Large intestine (tissue), 3 donors: ENCODE data around the gene MSI2. TPM values are rescaled to one million over a fixed set of nuclear protein-coding genes. Genes with fewer than 3 reads are reported as not detected.
"Not testable (repeated sequence)": the region's sequence is repeated elsewhere in the genome, so short reads cannot be mapped to it uniquely, and the experiment has no call there.

ENCODE experiments used
- DNase-seq, 2 donors: peaks; one replicate each; pipeline versions ENCODE4 v3.0.0 to v3.0.0-alpha.2; 2013
- H3K27ac ChIP-seq: one replicate; pipeline ENCODE4 v1.5.1; 2013; ENCODE audit warnings: low read length
- H3K27me3 ChIP-seq: 2 replicates; pipeline ENCODE4 v1.6.1; 2013; ENCODE audit warnings: low read length; ENCODE audit not compliant: control insufficient read depth, insufficient read depth
- H3K36me3 ChIP-seq: 2 replicates; pipeline ENCODE4 v1.6.1; 2013; ENCODE audit warnings: low read length; ENCODE audit not compliant: control insufficient read depth, insufficient read depth
- H3K4me1 ChIP-seq: one replicate; pipeline ENCODE4 v1.6.1; 2013; ENCODE audit warnings: low read length; ENCODE audit not compliant: control insufficient read depth, insufficient read depth
- H3K4me3 ChIP-seq: one replicate; pipeline ENCODE4 v1.5.1; 2013; ENCODE audit warnings: low read length
- H3K9me3 ChIP-seq: one replicate; pipeline ENCODE4 v1.6.1; 2013; ENCODE audit warnings: mild to moderate bottlenecking, low read depth, low read length, moderate library complexity; ENCODE audit not compliant: control insufficient read depth
- WGBS: methylation state at CpG from one replicate; pipeline ENCODE4 v1.1.5; 2013; ENCODE audit warnings: low lambda C conversion rate; ENCODE audit not compliant: insufficient coverage; 5-methylcytosine and 5-hydroxymethylcytosine counted together
- polyA plus RNA-seq: library from polyadenylated mRNA; unstranded; fragments of 120-200 nt; gene quantifications from one replicate; pipeline ENCODE4 v1.2.1, GENCODE V29; 2013

The MSI2 gene
- polyA plus RNA-seq, 1 donor = 46.1 TPM

DNA sequence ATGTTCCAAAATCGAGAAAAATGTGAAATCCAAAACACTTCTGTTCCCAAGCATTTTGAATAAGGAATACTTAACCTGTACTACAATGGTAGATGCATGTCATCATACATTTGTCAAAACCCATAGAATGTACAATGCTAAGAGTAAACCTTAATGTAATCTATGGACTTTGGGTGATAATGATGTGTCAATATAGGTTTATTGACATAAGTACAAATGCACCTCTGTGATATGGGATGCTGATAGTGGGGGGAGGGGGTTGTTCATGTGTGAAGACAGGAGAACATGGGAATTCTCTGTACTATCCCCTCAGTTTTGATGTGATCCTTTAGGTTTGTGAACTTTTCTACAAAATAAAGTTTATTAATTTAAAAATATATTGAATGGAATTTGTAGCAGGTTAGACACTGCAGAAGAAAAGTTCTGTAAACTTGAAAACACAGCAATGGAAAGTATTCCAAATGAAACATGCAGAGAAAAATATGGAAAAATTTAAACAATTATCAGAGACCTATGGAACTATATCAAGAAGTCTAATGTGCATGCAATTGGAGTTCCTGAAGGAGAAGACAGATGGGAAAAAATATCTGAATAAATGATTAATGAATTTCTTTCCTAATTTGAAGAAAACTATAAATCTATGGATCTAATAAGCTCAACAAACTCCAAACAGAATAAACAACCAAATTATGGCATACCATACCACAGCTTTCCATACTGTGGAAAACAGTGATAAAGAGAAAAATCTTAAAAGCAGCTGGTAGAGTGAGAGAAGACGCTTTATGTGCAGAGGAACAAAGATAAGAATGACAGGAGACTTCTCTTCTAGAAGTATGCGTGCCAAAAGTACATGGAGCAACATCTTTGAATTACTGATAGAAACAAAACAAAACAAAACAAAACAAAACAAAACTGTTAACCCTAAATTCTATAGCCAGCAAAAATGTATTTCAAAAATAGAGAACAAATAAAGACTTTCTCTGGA lies 34.7 kb upstream of the MSI2 start:
- no peaks in the 10 kb centered on the region for H3K4me1 ChIP-seq
- no peaks in the 10 kb centered on the region for H3K36me3 ChIP-seq
- H3K4me3 ChIP-seq = no peak overlapping the region
- H3K9me3 ChIP-seq = peaks cover 4% of the 10 kb centered on the region
- H3K27me3 ChIP-seq = no peaks in the 10 kb centered on the region
- H3K27ac ChIP-seq = no peak overlapping the region
- DNase-seq = no peak
- 75% methylated on average over 2 of the region's 3 CpGs for WGBS

- H3K4me3 ChIP-seq, H3K36me3 ChIP-seq, H3K9me3 ChIP-seq, H3K27ac ChIP-seq, DNase-seq, H3K4me1 ChIP-seq, H3K27me3 ChIP-seq: not testable (repeated sequence)
- no CpG with 5 or more reads among the region's 1 CpG for WGBS
Observed at GRCh38 chr17:57222422-57222821, 33.9 kb upstream of the MSI2 start.

DNA sequence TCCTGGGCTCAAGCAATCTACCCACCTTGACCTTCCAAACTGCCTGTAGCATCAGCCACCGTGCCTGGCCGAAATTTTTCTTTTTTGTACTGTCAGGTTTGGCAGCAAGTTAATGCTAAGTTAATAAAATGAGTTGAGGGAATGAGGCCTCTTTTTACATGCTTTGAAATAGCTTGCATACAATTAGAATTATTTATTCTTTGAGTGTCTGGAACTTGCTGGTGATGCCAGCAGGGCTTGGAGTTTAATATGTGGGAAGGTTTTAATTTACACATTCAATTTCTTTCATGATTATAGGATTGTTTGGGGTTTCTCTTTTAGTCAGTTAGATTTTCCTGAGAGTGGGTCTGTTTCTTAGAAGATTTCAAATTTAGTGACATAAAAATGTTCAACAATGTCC lies 31.2 kb upstream of the MSI2 start:
- Histone ChIP-seq H3K4me1 (no peaks in the 10 kb centered on the region), H3K27me3 (no peaks in the 10 kb centered on the region)
- 90% methylated on average over 2 of the region's 2 CpGs for WGBS

GRCh38 chr17:57226793-57227192 lies 29.5 kb upstream of the MSI2 start:
- WGBS = no CpG with 5 or more reads among the region's 1 CpG
- peaks cover 7% of the 10 kb centered on the region for H3K9me3 ChIP-seq
- H3K4me1 ChIP-seq = no peaks in the 10 kb centered on the region
- no peak overlapping the region for H3K27ac ChIP-seq
- no peak for DNase-seq
- no peak overlapping the region for H3K4me3 ChIP-seq
- H3K27me3 ChIP-seq = no peaks in the 10 kb centered on the region
- no peaks in the 10 kb centered on the region for H3K36me3 ChIP-seq

More for the DNA sequence above, 31.2 kb upstream of the MSI2 start:
- Histone ChIP-seq H3K36me3 (no peaks in the 10 kb centered on the region), H3K4me3 (no peak overlapping the region), H3K27ac (no peak overlapping the region), H3K9me3 (peaks cover 7% of the 10 kb centered on the region)
- no peak for DNase-seq

DNA sequence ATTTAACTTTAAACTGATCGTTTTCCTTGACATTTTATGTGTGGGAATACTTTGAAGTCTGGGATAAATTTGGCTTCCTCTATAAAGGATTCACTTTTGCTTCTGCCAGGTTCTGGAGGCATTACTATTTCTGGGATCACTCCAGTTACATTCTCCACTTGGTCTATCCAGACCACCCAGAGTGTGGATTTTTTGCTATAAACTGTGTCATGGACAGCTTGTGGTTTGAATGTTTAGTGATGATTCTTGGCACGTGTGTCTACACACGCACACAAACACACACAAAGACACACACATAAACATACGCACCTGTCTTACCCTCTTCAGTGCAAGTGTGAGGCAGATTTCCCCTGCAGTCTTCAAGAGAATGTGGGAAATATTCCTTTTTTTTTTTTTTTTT lies 27.4 kb upstream of the MSI2 start:
- Histone ChIP-seq H3K4me3 (no peak overlapping the region), H3K4me1 (no peaks in the 10 kb centered on the region), H3K27ac (no peak overlapping the region), H3K9me3 (peaks cover 3% of the 10 kb centered on the region), H3K27me3 (no peaks in the 10 kb centered on the region), H3K36me3 (no peaks in the 10 kb centered on the region)
- WGBS = 55% methylated on average over 2 of the region's 4 CpGs
- DNase-seq = peak in 1 of 2 donors; percentile 5

DNA sequence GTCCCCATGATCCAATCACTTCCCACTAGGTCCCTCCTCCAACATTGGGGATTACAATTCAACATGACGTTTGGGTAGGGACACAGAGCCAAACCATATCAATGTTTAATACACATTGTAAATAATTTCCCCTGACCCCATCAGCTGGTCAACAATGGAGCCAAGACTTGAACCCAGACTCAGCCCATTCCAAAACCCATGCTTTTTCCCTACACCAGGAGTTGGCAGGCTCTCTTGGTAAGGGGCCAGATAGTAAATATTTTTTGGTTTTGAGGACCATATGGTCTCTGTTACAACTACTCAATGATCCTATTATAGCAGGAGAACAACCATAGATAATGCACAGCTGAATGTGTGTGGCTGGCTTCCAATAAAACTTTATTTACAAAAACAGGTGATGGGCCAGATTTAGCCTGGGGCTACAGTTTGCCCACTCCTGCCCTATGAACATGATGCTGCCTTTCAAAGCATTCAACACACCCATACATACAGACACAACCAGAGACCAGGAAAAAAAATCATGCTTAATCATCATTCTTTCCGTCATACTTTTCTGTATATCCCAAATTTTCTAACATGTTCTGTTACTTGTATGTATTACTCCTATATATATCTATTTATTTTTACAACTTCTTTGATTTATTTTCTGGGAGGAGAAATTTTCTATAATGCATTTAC lies 22.1 kb upstream of the MSI2 start:
- H3K9me3 ChIP-seq = no peaks in the 10 kb centered on the region
- H3K27ac ChIP-seq = no peak overlapping the region
- H3K27me3 ChIP-seq = no peaks in the 10 kb centered on the region
- no peak for DNase-seq
- 100% methylated on average over 1 of the region's 2 CpGs for WGBS
- no peaks in the 10 kb centered on the region for H3K4me1 ChIP-seq
- H3K36me3 ChIP-seq = no peaks in the 10 kb centered on the region
- no peak overlapping the region for H3K4me3 ChIP-seq

DNA sequence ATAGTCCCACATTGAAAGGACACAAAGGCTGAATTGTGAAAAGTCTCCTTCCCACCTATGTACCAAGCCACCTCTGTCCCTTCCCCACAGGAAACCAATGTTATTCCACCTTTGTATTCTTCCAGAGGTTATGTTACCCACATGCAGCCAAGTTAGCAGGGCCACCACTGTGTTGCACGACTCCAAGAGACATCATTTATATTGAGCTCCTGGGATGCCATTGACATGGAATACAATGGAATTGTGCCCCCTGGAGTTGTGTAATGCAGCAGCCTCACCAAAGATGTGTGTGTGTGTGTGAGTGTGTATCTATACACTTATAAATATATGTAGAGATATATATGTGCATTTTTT lies 21.6 kb upstream of the MSI2 start:
- no peak for DNase-seq
- Histone ChIP-seq H3K27ac (no peak overlapping the region), H3K4me3 (no peak overlapping the region), H3K36me3 (no peaks in the 10 kb centered on the region), H3K4me1 (no peaks in the 10 kb centered on the region), H3K27me3 (no peaks in the 10 kb centered on the region), H3K9me3 (no peaks in the 10 kb centered on the region)
- no CpG with 5 or more reads among the region's 1 CpG for WGBS

DNA sequence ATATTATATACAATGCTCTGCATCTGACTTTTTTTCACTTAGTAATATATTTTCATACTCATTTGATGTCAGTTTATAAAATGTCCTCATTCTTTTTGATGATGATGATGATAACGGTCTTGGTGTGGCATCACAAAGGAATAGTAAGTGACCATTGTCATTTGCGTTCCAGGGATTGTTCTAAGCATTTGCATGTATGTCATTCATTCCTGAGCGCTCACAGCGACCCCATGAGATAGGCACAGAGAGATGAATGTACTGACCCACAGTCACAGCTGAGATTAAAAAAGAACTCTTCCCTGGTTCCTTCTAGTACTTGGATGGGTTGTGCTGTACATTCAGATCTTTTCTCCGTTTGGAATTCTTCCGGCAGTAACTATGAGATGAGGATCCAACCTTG lies 21.2 kb upstream of the MSI2 start:
- H3K27me3 ChIP-seq = no peaks in the 10 kb centered on the region
- no peak overlapping the region for H3K4me3 ChIP-seq
- no peak for DNase-seq
- no peak overlapping the region for H3K27ac ChIP-seq
- WGBS = 100% methylated on average over 1 of the region's 6 CpGs
- no peaks in the 10 kb centered on the region for H3K9me3 ChIP-seq
- H3K4me1 ChIP-seq = no peaks in the 10 kb centered on the region
- no peaks in the 10 kb centered on the region for H3K36me3 ChIP-seq

DNA sequence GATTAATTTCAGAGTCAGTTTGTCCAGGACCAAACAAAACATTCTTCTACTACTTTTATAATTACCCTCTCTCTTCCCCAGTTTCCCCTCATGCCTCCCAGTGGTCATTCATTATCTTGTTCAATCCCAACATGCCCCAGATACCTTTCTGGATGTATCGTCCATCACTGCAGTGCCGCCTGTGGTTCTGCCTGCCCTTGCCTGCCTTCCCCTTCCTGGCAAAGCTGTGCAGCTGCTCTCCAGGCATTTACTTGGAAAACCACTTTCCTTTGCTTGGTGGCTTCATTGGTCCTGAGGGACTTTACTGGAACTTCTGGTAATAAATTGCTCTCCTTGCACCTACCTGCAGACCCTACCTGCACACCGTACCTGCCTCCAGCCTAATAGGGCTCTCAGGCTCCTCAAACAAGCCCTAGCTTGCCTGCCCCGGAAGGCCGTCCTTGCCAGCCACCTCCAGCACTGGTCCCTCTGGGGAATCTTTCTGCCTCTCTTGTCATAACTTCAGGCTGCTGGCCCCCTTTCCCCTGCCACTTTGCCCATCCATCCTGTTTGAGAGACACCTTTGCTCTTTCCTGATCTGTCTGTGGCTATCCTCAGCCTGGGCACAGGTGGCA lies 19.5 kb upstream of the MSI2 start:
- DNase-seq = no peak
- no peaks in the 10 kb centered on the region for H3K4me1 ChIP-seq
- WGBS = no CpG with 5 or more reads among the region's 5 CpGs
- no peak overlapping the region for H3K4me3 ChIP-seq
- H3K27me3 ChIP-seq = no peaks in the 10 kb centered on the region
- no peaks in the 10 kb centered on the region for H3K36me3 ChIP-seq
- H3K27ac ChIP-seq = no peak overlapping the region
- no peaks in the 10 kb centered on the region for H3K9me3 ChIP-seq

- H3K9me3 ChIP-seq = no peaks in the 10 kb centered on the region
- no peaks in the 10 kb centered on the region for H3K36me3 ChIP-seq
- no peaks in the 10 kb centered on the region for H3K27me3 ChIP-seq
- WGBS = 86% methylated on average over 1 of the region's 3 CpGs
- no peak overlapping the region for H3K4me3 ChIP-seq
- no peak for DNase-seq
- no peak overlapping the region for H3K27ac ChIP-seq
- H3K4me1 ChIP-seq = no peaks in the 10 kb centered on the region
Observed at GRCh38 chr17:57240648-57241047, 15.7 kb upstream of the MSI2 start.
